HG03442 (cell line): ENCODE results near the gene GTF2F1.
"Not testable (repeated sequence)": the region's sequence is repeated elsewhere in the genome, so short reads cannot be mapped to it uniquely, and the experiment has no call there.

Source experiments
- ATAC-seq: cut with Tn5 transposase; IDR thresholded peaks from one replicate; pipeline ENCODE4 v1.9.1; 2021; ENCODE audit warnings: mild to moderate bottlenecking, moderate library complexity; ENCODE audit not compliant: unreplicated experiment

The GTF2F1 gene

GRCh38 chr19:6387372-6387771 is 5.6 kb downstream of the GTF2F1 start:
- no peak for ATAC-seq

GRCh38 chr19:6384381-6384780 is 8.6 kb downstream of the GTF2F1 start:
- ATAC-seq = no peak

- ATAC-seq = no peak
Observed at GRCh38 chr19:6383188-6383587, 9.8 kb downstream of the GTF2F1 start.

GRCh38 chr19:6381030-6381750 is 11.8 kb downstream of the GTF2F1 start:
- ATAC-seq = no peak

- no peak for ATAC-seq
Observed at GRCh38 chr19:6379744-6380143, 13.2 kb downstream of the GTF2F1 start.

GRCh38 chr19:6378486-6378885 is 14.5 kb downstream of the GTF2F1 start:
- no peak for ATAC-seq

GRCh38 chr19:6378041-6378440 is 14.9 kb downstream of the GTF2F1 start:
- no peak for ATAC-seq

GRCh38 chr19:6376512-6377190 is 16.3 kb downstream of the GTF2F1 start:
- ATAC-seq = no peak

- no peak for ATAC-seq
Observed at GRCh38 chr19:6375411-6376010, 17.5 kb downstream of the GTF2F1 start, which contains the start of gene PSPN. Gene PSPN, minus strand, starts transcription at chr19:6375933. Its CDS starts 84 bp downstream, at chr19:6375849.

- no peak for ATAC-seq
Observed at GRCh38 chr19:6374711-6375410, 18.1 kb downstream of the GTF2F1 start.

GRCh38 chr19:6374161-6374709 is 18.7 kb downstream of the GTF2F1 start:
- ATAC-seq = no peak

GRCh38 chr19:6373813-6374108 is 19.2 kb downstream of the GTF2F1 start:
- no peak for ATAC-seq

- peak; percentile 41 for ATAC-seq
Observed at GRCh38 chr19:6373096-6373812, 19.7 kb downstream of the GTF2F1 start.

GRCh38 chr19:6372594-6373095 is 20.3 kb downstream of the GTF2F1 start, which contains the start of gene ALKBH7:
Gene ALKBH7, plus strand, starts transcription at chr19:6372794. Its CDS starts 27 bp downstream, at chr19:6372821.
- ATAC-seq = peak; percentile 75

GRCh38 chr19:6364353-6364752 is 28.6 kb downstream of the GTF2F1 start:
- no peak for ATAC-seq

GRCh38 chr19:6362351-6362801 is 30.6 kb downstream of the GTF2F1 start:
- no peak for ATAC-seq

GRCh38 chr19:6362027-6362350 is 31.0 kb downstream of the GTF2F1 start:
- no peak for ATAC-seq

GRCh38 chr19:6360857-6361216 is 32.1 kb downstream of the GTF2F1 start:
- ATAC-seq = not testable (repeated sequence)

- ATAC-seq = not testable (repeated sequence)
Observed at GRCh38 chr19:6360445-6360844, 32.5 kb downstream of the GTF2F1 start.

- no peak for ATAC-seq
Observed at GRCh38 chr19:6359568-6360341, 33.2 kb downstream of the GTF2F1 start.
